ENCODE measurements around the gene RAX2. TPM values are rescaled to one million over a fixed set of nuclear protein-coding genes. Genes with fewer than 3 reads are reported as not detected.

Gene RAX2
- total and polyA plus RNA-seq, 2 donors from 2014 or later = not detected

DNA sequence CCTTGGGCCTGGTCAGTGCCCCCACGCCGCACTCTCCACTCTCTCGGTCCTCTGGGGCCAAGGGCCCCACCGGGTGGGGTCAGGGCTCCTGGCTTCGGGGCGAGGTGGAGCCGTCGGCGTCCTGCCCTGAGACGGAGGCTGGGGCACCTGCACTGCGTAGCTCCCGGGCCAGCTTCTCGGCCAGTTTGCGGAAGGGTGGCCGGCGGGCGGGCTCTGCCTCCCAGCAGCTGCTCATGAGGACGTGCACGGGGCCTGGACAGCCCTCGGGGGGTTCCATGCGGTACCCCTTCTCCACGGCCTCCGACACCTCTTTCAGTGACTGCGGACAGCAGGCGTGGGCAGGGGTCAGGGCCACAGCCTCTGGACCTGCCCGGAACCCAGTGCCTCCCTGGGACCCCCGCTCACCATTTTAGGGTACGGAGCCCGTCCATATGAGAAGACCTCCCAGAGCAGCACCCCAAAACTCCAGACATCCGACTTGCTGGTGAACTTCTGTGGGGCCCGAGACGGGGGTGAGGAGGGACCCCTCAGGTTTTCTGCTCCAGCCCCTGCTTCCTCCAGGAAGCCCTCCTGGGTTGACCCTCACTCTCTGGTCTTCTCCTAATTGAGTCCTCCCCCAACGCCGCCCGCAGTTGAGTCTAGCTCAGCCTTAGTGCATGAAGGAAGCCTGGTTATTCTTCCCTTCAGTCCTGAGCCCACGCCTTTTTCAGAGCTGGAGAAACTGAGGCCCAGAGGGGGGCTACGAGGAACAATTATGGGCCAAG, 6.3 kb upstream of the RAX2 start:
- H3K27me3 ChIP-seq (ENCODE audit: control insufficient read depth, insufficient read depth, low read length) = no peaks in the 10 kb centered on the region
- H3K9ac ChIP-seq (ENCODE audit: low read length in 3 of 3) = no peak overlapping the region
- H3K36me3 ChIP-seq (ENCODE audit: control insufficient read depth in 2 of 3, insufficient read depth in 3 of 3, low read length in 3 of 3) = no peaks in the 10 kb centered on the region
- DNase-seq (peak in 1 of 5 donors; percentile 69), FAIRE-seq (no peak)
- TF ChIP-seq, protein P1, sequence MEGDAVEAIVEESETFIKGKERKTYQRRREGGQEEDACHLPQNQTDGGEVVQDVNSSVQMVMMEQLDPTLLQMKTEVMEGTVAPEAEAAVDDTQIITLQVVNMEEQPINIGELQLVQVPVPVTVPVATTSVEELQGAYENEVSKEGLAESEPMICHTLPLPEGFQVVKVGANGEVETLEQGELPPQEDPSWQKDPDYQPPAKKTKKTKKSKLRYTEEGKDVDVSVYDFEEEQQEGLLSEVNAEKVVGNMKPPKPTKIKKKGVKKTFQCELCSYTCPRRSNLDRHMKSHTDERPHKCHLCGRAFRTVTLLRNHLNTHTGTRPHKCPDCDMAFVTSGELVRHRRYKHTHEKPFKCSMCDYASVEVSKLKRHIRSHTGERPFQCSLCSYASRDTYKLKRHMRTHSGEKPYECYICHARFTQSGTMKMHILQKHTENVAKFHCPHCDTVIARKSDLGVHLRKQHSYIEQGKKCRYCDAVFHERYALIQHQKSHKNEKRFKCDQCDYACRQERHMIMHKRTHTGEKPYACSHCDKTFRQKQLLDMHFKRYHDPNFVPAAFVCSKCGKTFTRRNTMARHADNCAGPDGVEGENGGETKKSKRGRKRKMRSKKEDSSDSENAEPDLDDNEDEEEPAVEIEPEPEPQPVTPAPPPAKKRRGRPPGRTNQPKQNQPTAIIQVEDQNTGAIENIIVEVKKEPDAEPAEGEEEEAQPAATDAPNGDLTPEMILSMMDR (IDR thresholded peaks at IDR 0.05; ENCODE audit: borderline replicate concordance, extremely low read depth, insufficient read depth) = no peak
- intact Hi-C loops (cut with DNase I) = no loop called here
- no peak overlapping the region for H3K27ac ChIP-seq (ENCODE audit: low read depth in 2 of 2, low read length in 2 of 2)
- H3K4me3 ChIP-seq (ENCODE audit: low read length in 3 of 3) = no peak overlapping the region
- peaks cover 0 to 14% (median 3%) of the 10 kb centered on the region in 3 donors for H3K9me3 ChIP-seq (ENCODE audit: control insufficient read depth in 2 of 3, insufficient read depth in 1 of 3, low read length in 3 of 3)
- no peaks in the 10 kb centered on the region for H3K4me1 ChIP-seq (ENCODE audit: control insufficient read depth in 2 of 3, insufficient read depth in 2 of 3, low read depth in 1 of 3, low read length in 3 of 3)

DNA sequence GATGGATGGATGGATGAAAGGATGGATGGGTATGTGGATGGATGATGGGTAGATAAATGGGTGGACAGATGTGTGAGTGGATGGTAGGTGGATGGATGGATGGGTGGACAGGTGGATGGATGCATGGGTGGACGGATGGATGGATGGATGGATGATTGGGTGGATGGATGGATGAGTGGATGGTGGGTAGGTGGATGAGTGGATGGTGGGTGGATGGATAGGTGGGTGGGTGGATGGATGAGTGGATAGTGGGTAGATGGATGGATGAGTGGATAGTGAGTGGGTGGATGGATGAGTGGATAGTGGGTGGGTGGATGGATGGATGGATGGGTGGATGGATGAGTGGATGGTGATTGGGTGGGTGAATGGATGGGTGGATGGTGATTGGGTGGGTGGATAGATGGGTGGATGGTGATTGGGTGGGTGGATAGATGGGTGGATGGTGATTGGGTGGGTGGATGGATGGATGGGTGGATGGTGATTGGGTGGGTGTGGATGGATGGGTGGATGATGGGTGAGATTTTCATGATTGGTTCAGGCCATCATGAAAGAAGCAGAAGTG, 4.5 kb upstream of the RAX2 start:
- no peak overlapping the region for H3K9ac ChIP-seq (ENCODE audit: low read length in 3 of 3)
- peaks cover 0 to 5% (median 3%) of the 10 kb centered on the region in 3 donors for H3K9me3 ChIP-seq (ENCODE audit: control insufficient read depth in 2 of 3, insufficient read depth in 1 of 3, low read length in 3 of 3)
- intact Hi-C loops (cut with DNase I) = no loop called here
- no peaks in the 10 kb centered on the region for H3K27me3 ChIP-seq (ENCODE audit: control insufficient read depth, insufficient read depth, low read length)
- TF ChIP-seq, protein P1 (IDR thresholded peaks at IDR 0.05; ENCODE audit: borderline replicate concordance, extremely low read depth, insufficient read depth) = no peak
- no peaks in the 10 kb centered on the region for H3K4me1 ChIP-seq (ENCODE audit: control insufficient read depth in 2 of 3, insufficient read depth in 2 of 3, low read depth in 1 of 3, low read length in 3 of 3)
- no peak for FAIRE-seq
- DNase-seq = no peak
- H3K36me3 ChIP-seq (ENCODE audit: control insufficient read depth in 2 of 3, insufficient read depth in 3 of 3, low read length in 3 of 3) = no peaks in the 10 kb centered on the region
- no peak overlapping the region for H3K27ac ChIP-seq (ENCODE audit: low read depth in 2 of 2, low read length in 2 of 2)
- no peak overlapping the region for H3K4me3 ChIP-seq (ENCODE audit: low read length in 3 of 3)

DNA sequence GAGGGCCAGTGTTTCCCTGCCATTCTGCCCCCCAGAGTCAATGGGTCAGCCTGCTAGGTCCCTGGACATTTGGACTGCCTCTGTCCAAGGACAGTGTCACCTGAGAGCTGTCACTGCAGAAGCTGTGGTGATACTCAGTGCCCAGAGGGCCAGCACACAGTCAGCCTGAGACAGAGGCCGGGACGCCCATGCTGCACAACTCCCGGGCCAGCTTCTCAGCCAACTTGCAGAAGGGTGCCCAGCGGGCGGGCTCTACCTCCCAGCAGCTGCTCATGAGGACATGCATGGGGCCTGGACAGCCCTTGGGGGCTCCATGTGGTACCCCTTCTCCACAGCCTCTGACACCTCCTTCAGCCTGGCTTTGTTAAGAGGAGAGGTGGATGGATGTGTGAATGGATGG, 3.8 kb upstream of the RAX2 start:
- intact Hi-C loops (cut with DNase I) = no loop called here

More for the DNA sequence above, 3.8 kb upstream of the RAX2 start:
- no peaks in the 10 kb centered on the region for H3K9me3 ChIP-seq (ENCODE audit: control insufficient read depth in 2 of 3, insufficient read depth in 1 of 3, low read length in 3 of 3)
- no peak for DNase-seq
- no peak for FAIRE-seq
- H3K4me3 ChIP-seq (ENCODE audit: low read length in 3 of 3) = no peak overlapping the region
- H3K9ac ChIP-seq (ENCODE audit: low read length in 3 of 3) = no peak overlapping the region
- no peak overlapping the region for H3K27ac ChIP-seq (ENCODE audit: low read depth in 2 of 2, low read length in 2 of 2)
- no peaks in the 10 kb centered on the region for H3K27me3 ChIP-seq (ENCODE audit: control insufficient read depth, insufficient read depth, low read length)
- H3K36me3 ChIP-seq (ENCODE audit: control insufficient read depth in 2 of 3, insufficient read depth in 3 of 3, low read length in 3 of 3) = no peaks in the 10 kb centered on the region
- TF ChIP-seq, protein P1 (IDR thresholded peaks at IDR 0.05; ENCODE audit: borderline replicate concordance, extremely low read depth, insufficient read depth) = no peak
- H3K4me1 ChIP-seq (ENCODE audit: control insufficient read depth in 2 of 3, insufficient read depth in 2 of 3, low read depth in 1 of 3, low read length in 3 of 3) = no peaks in the 10 kb centered on the region
